OCI-M1 (cell line): ENCODE measurements around the gene RPL29.

Source experiments
- DNase-seq: peaks from one replicate; lab custom pipeline; 2025; lab: John Stamatoyannopoulos, UW

Gene RPL29

DNA sequence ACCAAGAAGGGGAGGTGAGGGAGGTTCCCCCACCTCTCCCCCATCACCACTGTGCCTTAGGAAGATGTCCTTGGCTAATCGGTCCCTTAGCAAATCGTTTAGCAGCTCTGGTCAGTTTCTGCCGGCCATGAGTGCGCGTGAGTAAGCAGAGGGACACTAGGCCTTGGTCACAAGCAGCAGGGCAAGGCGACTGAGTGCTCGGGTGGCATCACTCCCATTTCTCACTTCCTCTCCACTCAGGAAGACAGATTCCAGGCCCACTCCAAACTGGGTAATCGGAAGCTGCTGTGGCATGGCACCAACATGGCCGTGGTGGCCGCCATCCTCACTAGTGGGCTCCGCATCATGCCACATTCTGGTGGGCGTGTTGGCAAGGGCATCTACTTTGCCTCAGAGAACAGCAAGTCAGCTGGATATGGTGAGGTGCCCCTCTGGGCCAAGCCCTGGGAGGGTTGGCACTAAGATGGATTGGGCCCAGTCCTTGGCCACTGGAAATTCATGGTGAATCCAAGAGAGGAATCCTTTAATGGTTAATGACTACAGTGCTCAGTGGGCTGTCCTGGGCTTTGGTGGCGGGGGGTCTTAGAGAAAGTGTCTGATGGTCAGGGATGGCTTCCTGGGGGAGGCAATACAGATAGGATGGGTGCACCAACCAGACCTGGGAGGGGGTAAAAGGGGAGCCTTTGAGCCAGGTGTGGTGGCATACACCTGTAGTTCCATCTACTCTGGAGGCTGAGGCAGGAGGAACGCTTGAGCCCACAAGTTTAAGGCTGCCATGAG lies 49.6 kb downstream of the RPL29 start:
- DNase-seq = no peak

DNA sequence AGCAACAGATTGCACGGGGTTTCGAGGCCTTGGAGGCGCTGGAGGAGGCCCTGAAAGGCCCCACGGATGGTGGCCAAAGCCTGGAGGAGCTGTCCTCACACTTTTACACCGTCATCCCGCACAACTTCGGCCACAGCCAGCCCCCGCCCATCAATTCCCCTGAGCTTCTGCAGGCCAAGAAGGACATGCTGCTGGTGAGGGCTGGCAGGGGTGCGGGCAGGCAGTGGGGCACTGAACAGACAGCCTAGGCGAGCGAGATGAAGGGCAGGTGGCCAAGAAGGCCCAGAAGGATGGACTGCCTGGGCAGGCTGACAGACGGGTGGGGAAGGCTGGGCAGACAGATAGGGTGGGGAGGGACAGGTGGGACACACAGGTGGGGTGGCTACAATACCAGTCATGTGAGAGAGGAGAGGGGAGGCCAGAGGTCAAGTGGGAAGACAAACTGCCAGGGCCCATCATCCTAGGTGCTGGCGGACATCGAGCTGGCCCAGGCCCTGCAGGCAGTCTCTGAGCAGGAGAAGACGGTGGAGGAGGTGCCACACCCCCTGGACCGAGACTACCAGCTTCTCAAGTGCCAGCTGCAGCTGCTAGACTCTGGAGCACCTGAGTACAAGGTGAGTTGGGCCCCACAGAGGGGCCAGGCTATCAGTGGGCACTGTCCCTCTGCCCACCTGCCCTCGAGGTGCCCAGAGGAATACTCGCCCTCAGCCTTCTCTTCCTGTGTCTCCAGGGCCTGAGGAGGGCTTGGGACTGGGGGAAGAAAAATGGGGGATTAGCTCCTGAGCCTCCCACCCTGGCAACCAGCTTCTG lies 50.5 kb downstream of the RPL29 start:
- DNase-seq = no peak

GRCh38 chr3:51944451-51945021 lies 51.2 kb downstream of the RPL29 start:
- no peak for DNase-seq
